GM19099 (cell line): Measurements from ENCODE around the gene RAP1B.
A peak's percentile ranks its signal among the peaks of the same experiment; 100 is the strongest.

Experiments
- POLR2A ChIP-seq: IDR thresholded peaks from 3 replicates; pipeline ENCODE4 v1.6.1; 2011; ENCODE audit warnings: low read depth; ENCODE audit not compliant: insufficient read length; ENCODE audit errors: extremely low read depth

RAP1B gene

GRCh38 chr12:68646484-68646883 lies 35.8 kb downstream of the RAP1B start:
- no peak for TF ChIP-seq POLR2A

DNA sequence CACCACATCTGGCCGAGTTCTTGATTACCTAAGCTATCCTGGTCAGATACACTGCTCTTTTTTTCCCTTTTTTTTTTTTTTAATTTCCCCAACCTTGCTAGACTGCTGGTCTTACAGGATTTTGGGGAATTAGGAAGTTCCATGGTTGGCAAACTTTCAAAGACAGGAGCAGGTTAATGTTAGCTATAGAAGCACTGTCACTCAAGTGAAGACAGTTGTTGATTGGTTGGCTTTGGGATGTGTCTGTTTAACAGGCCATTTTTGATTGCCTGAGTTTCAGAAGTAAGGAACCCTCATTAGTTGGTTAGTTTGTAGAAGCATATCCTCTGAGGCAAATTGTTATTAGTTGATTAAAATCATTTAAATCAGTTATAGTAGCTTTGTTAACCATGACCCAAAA lies 36.8 kb downstream of the RAP1B start:
- TF ChIP-seq POLR2A: no peak

GRCh38 chr12:68648179-68648578 lies 37.5 kb downstream of the RAP1B start:
- TF ChIP-seq POLR2A: no peak

- TF ChIP-seq POLR2A: no peak
Observed at GRCh38 chr12:68665016-68665569, 54.4 kb downstream of the RAP1B start.

- TF ChIP-seq POLR2A: no peak
Observed at GRCh38 chr12:68667291-68667690, 56.6 kb downstream of the RAP1B start.

- no peak for TF ChIP-seq POLR2A
Observed at GRCh38 chr12:68667896-68668295, 57.2 kb downstream of the RAP1B start.

- no peak for TF ChIP-seq POLR2A
Observed at GRCh38 chr12:68671179-68671578, 60.5 kb downstream of the RAP1B start.

- TF ChIP-seq POLR2A: no peak
Observed at GRCh38 chr12:68673788-68674187, 63.1 kb downstream of the RAP1B start.

- no peak for TF ChIP-seq POLR2A
Observed at GRCh38 chr12:68674376-68674775, 63.7 kb downstream of the RAP1B start.

- TF ChIP-seq POLR2A: no peak
Observed at GRCh38 chr12:68675101-68675842, 64.6 kb downstream of the RAP1B start.

- no peak for TF ChIP-seq POLR2A
Observed at GRCh38 chr12:68686262-68686594, 75.5 kb downstream of the RAP1B start.

GRCh38 chr12:68686595-68687521 lies 76.2 kb downstream of the RAP1B start, which contains the start of gene NUP107:
NUP107 (plus strand) TSS chr12:68686978; CDS start chr12:68687066, 88 bp downstream.
- TF ChIP-seq POLR2A: peak; percentile 88

GRCh38 chr12:68695454-68695853 lies 84.8 kb downstream of the RAP1B start:
- TF ChIP-seq POLR2A: no peak

DNA sequence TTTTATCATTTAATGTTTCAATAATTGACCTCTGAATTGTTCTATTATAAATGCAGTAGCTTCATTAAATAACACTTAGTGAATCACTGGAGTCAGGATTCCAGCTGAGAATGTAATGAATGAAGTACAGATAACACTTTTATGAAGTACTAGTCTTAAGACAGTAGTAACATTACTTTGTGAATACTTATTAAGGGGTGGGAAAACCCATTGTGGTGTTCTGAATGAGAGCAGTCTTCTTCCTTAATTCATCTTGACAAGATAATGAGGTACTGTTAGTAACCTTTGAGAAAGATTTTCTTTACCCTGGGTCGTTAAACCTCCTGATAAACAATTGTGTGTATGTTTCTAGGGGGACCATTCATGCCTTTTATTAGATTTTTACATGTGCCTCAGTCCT lies 88.8 kb downstream of the RAP1B start:
- no peak for TF ChIP-seq POLR2A
